WTC11 (cell line): ENCODE measurements around the gene RPH3AL. TPM values are rescaled to one million over a fixed set of nuclear protein-coding genes. Genes with fewer than 3 reads are reported as not detected.

Experiments used
- ATAC-seq: fragments of 200-7000 bp; cut with Tn5 transposase; 2 replicates; pipeline ENCODE4 v1.10.0; 2021; ENCODE audit warnings: mild to moderate bottlenecking, moderate library complexity
- CTCF ChIA-PET: fragments of 300-600 bp; sonication (Branson Sonifier 250); formaldehyde crosslinking; loops from one replicate; lab custom pipeline; 2021; ENCODE audit warnings: antibody characterized with exemption; lab: Charles Lee
- POLR2A ChIA-PET: fragments of 350-600 bp; sonication (Branson Sonifier 250); formaldehyde crosslinking; loops from one replicate; lab custom pipeline; 2021; ENCODE audit warnings: antibody characterized with exemption; lab: Charles Lee
- DNase-seq: peaks from one replicate; pipeline ENCODE4 v3.0.0; 2021; ENCODE audit warnings: low spot score
- H3K27ac Mint-ChIP-seq: 2 replicates; pipeline ENCODE4 v1.8.0; 2021; ENCODE audit warnings: mixed read lengths
- H3K27me3 Mint-ChIP-seq: 2 replicates; pipeline ENCODE4 v1.8.0; 2021; ENCODE audit warnings: low read depth, mild to moderate bottlenecking, moderate library complexity, mixed read lengths
- H3K36me3 Mint-ChIP-seq: 2 replicates; pipeline ENCODE4 v1.8.0; 2021; ENCODE audit warnings: mixed read lengths
- H3K4me1 Mint-ChIP-seq: 2 replicates; pipeline ENCODE4 v1.8.0; 2022; ENCODE audit warnings: mixed read lengths
- H3K4me3 Mint-ChIP-seq: 2 replicates; pipeline ENCODE4 v1.8.0; 2021; ENCODE audit warnings: mild to moderate bottlenecking, moderate library complexity, mixed read lengths
- H3K9me3 Mint-ChIP-seq: 2 replicates; pipeline ENCODE4 v1.8.0; 2021; ENCODE audit warnings: mixed read lengths
- ATF6 ChIP-seq: sonication (generic); formaldehyde crosslinking; IDR thresholded peaks from 2 replicates; pipeline ENCODE4 v1.8.1; 2023; ENCODE audit warnings: mild to moderate bottlenecking, missing genetic modification reagents
- CREM ChIP-seq: sonication (generic); formaldehyde crosslinking; IDR thresholded peaks from 2 replicates; pipeline ENCODE4 v1.8.1; 2022; ENCODE audit warnings: mild to moderate bottlenecking, missing genetic modification reagents, moderate library complexity
- CTCF ChIP-seq: fragments of 200-600 bp; IDR thresholded peaks from 2 replicates; pipeline ENCODE4 v1.8.0; 2022; ENCODE audit warnings: antibody characterized with exemption
- ERG ChIP-seq: fragments of 250-450 bp; sonication (Bioruptor Pico); IDR thresholded peaks from 2 replicates; pipeline ENCODE4 v1.8.0; 2021; ENCODE audit warnings: mild to moderate bottlenecking
- FOXP1 ChIP-seq: sonication (generic); formaldehyde crosslinking; IDR thresholded peaks from 2 replicates; pipeline ENCODE4 v1.8.0; 2022; ENCODE audit warnings: missing genetic modification reagents, mild to moderate bottlenecking, moderate library complexity, borderline replicate concordance
- GABPB1 ChIP-seq: sonication (generic); formaldehyde crosslinking; IDR thresholded peaks from 2 replicates; pipeline ENCODE4 v1.8.1; 2023; ENCODE audit warnings: mild to moderate bottlenecking, missing genetic modification reagents
- MXD4 ChIP-seq: fragments of 250-450 bp; sonication (Bioruptor Pico); IDR thresholded peaks from 2 replicates; pipeline ENCODE4 v1.8.0; 2021; ENCODE audit warnings: mild to moderate bottlenecking, moderate library complexity, borderline replicate concordance
- NFATC4 ChIP-seq: fragments of 250-450 bp; sonication (Bioruptor Pico); IDR thresholded peaks from 2 replicates; pipeline ENCODE4 v1.9.0; 2021; ENCODE audit warnings: mild to moderate bottlenecking
- NFE2L1 ChIP-seq: sonication (generic); formaldehyde crosslinking; IDR thresholded peaks from 2 replicates; pipeline ENCODE4 v1.8.1; 2023; ENCODE audit warnings: missing genetic modification reagents
- NR2C2 ChIP-seq: sonication (generic); formaldehyde crosslinking; IDR thresholded peaks from 2 replicates; pipeline ENCODE4 v1.8.0; 2022; ENCODE audit warnings: mild to moderate bottlenecking, missing genetic modification reagents
- USF2 ChIP-seq: sonication (generic); formaldehyde crosslinking; IDR thresholded peaks from 2 replicates; pipeline ENCODE4 v1.8.1; 2023; ENCODE audit warnings: mild to moderate bottlenecking, missing genetic modification reagents, moderate library complexity
- ZNF219 ChIP-seq: sonication (generic); formaldehyde crosslinking; IDR thresholded peaks from 2 replicates; pipeline ENCODE4 v1.8.0; 2023; ENCODE audit warnings: missing genetic modification reagents, mild to moderate bottlenecking, borderline replicate concordance
- ZNF263 ChIP-seq: sonication (generic); formaldehyde crosslinking; IDR thresholded peaks from 2 replicates; pipeline ENCODE4 v1.8.1; 2022; ENCODE audit warnings: low read depth, mild to moderate bottlenecking, moderate library complexity, missing genetic modification reagents
- ZNF317 ChIP-seq: sonication (generic); formaldehyde crosslinking; IDR thresholded peaks from 2 replicates; pipeline ENCODE4 v1.8.1; 2023; ENCODE audit warnings: low read depth, mild to moderate bottlenecking, moderate library complexity, missing genetic modification reagents, borderline replicate concordance
- ZNF396 ChIP-seq: fragments of 250-450 bp; sonication (Bioruptor Pico); IDR thresholded peaks from 2 replicates; pipeline ENCODE4 v1.8.0; 2021; ENCODE audit warnings: mild to moderate bottlenecking, moderate library complexity, borderline replicate concordance
- ZNF532 ChIP-seq: fragments of 250-450 bp; sonication (Bioruptor Pico); IDR thresholded peaks from 2 replicates; pipeline ENCODE4 v1.9.0; 2021; ENCODE audit warnings: mild to moderate bottlenecking, borderline replicate concordance
- ZNF671 ChIP-seq: fragments of 250-450 bp; sonication (Bioruptor Pico); IDR thresholded peaks from 2 replicates; pipeline ENCODE4 v1.8.0; 2021; ENCODE audit warnings: mild to moderate bottlenecking
- total RNA-seq: library from RNA; stranded (reverse); gene quantifications from 3 replicates; pipeline ENCODE4 v1.2.3, GENCODE V29; 2021

RPH3AL gene
- total RNA-seq, 1 experiment from 2014 or later, result 2.0 TPM

- DNase-seq, result peak; percentile 7
- POLR2A ChIA-PET, result no interaction called here
- H3K36me3 Mint-ChIP-seq, result peaks cover 29% of the 10 kb centered on the region
- H3K4me1 Mint-ChIP-seq, result peaks cover 33% of the 10 kb centered on the region
- no peak for ATAC-seq
- peak overlapping the region; percentile 28; the same call in 1 of the 2 replicates for H3K4me3 Mint-ChIP-seq
- peak overlapping the region; percentile 86 for H3K27ac Mint-ChIP-seq
- peaks cover 17% of the 10 kb centered on the region for H3K9me3 Mint-ChIP-seq
- TF ChIP-seq CTCF, result no peak
- no peak for TF ChIP-seq NFE2L1
- peaks cover 29% of the 10 kb centered on the region for H3K27me3 Mint-ChIP-seq
- CTCF ChIA-PET, result no interaction called here
Observed at GRCh38 chr17:258906-259305, 93.7 kb downstream of the RPH3AL start.

- H3K27me3 Mint-ChIP-seq, result peaks cover 25% of the 10 kb centered on the region
- no peak overlapping the region for H3K4me3 Mint-ChIP-seq
- H3K27ac Mint-ChIP-seq, result no peak overlapping the region
- POLR2A ChIA-PET, result no interaction called here
- DNase-seq (peak; percentile 4), ATAC-seq (no peak)
- CTCF ChIA-PET, result no interaction called here
- peaks cover 17% of the 10 kb centered on the region for H3K9me3 Mint-ChIP-seq
- peaks cover 33% of the 10 kb centered on the region for H3K4me1 Mint-ChIP-seq
- H3K36me3 Mint-ChIP-seq, result peaks cover 26% of the 10 kb centered on the region
- TF ChIP-seq ZNF263 (CRISPR knock-in tag), result peak; percentile 23; the same call in 1 of the 2 replicates
- no peak for TF ChIP-seq FOXP1 (CRISPR knock-in tag)
Observed at GRCh38 chr17:258045-258734, 94.4 kb downstream of the RPH3AL start.

- ATAC-seq, result no peak
- Mint-ChIP-seq H3K9me3 (no peaks in the 10 kb centered on the region), H3K4me1 (peaks cover 15% of the 10 kb centered on the region)
- TF ChIP-seq ZNF532 (CRISPR knock-in tag), result no peak
- TF ChIP-seq, all 79 proteins: peak for 0
- Mint-ChIP-seq H3K4me3 (no peak overlapping the region), H3K27ac (no peak overlapping the region), H3K27me3 (peaks cover 3% of the 10 kb centered on the region), H3K36me3 (no peaks in the 10 kb centered on the region)
- ChIA-PET POLR2A (no interaction called here), CTCF (no interaction called here)
- peak; percentile 12 for DNase-seq
Observed at GRCh38 chr17:253091-253846, 99.3 kb downstream of the RPH3AL start.

- Mint-ChIP-seq H3K27me3 (no peaks in the 10 kb centered on the region), H3K36me3 (no peaks in the 10 kb centered on the region), H3K4me1 (peaks cover 10% of the 10 kb centered on the region), H3K4me3 (no peak overlapping the region), H3K9me3 (no peaks in the 10 kb centered on the region), H3K27ac (no peak overlapping the region)
- ChIA-PET POLR2A (no interaction called here), CTCF (no interaction called here)
- ATAC-seq, result no peak
- peak; percentile 4 for DNase-seq
- no peak for TF ChIP-seq ZNF671
- no peak for TF ChIP-seq ZNF219 (CRISPR knock-in tag)
- no peak for TF ChIP-seq GABPB1
- TF ChIP-seq ZNF317 (CRISPR knock-in tag), result no peak
- no peak for TF ChIP-seq ZNF396 (CRISPR knock-in tag)
- TF ChIP-seq CREM (CRISPR knock-in tag), result no peak
- TF ChIP-seq USF2 (CRISPR knock-in tag), result no peak
- no peak for TF ChIP-seq NR2C2 (CRISPR knock-in tag)
- TF ChIP-seq ERG (CRISPR knock-in tag), result no peak
- no peak for TF ChIP-seq MXD4 (CRISPR knock-in tag)
- no peak for TF ChIP-seq NFATC4 (CRISPR knock-in tag)
- TF ChIP-seq ATF6 (CRISPR knock-in tag), result no peak
Observed at GRCh38 chr17:252456-252855, 100.2 kb downstream of the RPH3AL start.
